Activated CD8-positive, alpha-beta memory T cell treated with anti-CD3 and anti-CD28 coated beads, Interleukin-2, amount 50 U/mL, for 1 hour (primary cell): ENCODE results near the gene SPON1.

Experiments
- DNase-seq: peaks from one replicate; pipeline ENCODE4 v3.0.0-alpha.2; 2020; ENCODE audit errors: extremely low read depth

Gene SPON1

DNA sequence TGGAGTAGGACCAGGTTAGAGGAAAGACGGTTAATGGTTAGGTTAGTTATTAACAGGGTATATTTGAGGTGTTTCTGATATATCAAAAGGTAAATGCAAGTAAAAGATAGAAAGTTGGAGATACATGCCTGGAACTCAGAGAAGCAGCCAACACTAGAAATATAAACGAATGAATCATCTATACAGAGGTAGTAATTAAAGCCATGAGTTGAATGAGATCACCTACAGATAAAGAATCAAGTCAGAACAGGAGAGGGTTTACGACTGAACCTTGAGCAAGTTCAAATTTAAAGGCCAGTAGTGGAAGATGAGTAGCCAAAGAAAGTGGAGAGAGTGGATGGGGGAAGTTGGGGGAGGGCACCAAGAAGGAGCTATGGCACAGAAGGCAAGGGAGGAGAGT lies 73.9 kb downstream of the SPON1 start:
- DNase-seq = no peak

- no peak for DNase-seq
Measured at GRCh38 chr11:14041040-14041439, 78.5 kb downstream of the SPON1 start.

- no peak for DNase-seq
Measured at GRCh38 chr11:14041565-14041964, 79.0 kb downstream of the SPON1 start.

GRCh38 chr11:14042686-14043465 lies 80.4 kb downstream of the SPON1 start:
- no peak for DNase-seq

DNA sequence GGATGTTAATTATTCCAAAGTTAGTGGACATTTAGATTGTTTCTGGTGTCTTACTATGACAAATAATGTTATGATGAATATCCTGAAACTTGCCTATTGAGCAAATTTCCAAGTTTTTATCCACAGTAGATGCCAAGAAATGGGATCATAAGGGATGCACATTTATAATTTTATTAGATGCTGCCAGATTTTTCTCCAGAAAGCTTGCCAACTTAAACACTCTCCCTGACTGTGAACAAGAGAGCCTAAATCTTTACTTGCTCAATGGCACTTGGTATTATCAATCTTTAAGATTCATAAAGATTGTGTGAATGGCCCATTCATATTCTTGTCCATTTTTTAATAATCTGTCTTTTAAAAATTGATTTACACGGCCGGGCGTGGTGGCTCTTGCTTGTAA lies 82.4 kb downstream of the SPON1 start:
- DNase-seq = no peak

DNA sequence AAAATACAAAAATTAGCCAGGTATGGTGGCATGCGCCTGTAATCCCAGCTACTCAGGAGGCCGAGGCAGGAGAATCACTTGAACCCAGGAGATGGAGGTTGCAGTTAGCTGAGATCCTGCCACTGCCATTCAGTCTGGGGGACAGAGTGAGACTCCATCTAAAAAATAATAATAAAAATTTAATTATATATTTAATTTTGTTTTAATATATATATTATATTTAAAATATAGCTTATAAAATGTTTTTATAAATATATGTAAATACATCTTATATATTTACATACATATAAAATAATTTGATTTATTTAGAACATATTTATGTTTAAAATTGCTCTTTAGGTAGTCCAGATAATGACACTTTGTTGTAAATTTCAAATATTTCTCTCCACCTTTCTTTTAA lies 82.9 kb downstream of the SPON1 start:
- no peak for DNase-seq

DNA sequence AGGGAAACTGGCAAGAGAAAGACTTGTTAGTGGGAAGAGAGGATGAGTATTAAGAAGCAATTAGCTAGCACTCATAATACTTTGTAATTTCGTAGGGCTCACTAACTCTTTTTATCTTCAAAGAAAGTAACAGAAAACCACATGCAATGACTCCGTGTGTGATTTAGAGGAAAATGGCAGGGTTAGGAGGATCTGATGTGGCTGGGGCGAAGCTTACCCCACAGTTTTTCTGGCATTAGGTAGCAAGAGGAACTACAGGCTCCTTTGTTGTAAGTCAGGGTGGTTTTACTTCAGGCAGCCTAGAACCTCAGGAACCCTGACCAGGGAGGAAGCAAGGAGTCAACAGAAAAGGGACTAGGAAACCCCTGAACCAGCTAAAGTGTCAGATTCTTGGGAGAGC lies 89.7 kb downstream of the SPON1 start:
- no peak for DNase-seq

GRCh38 chr11:14054116-14055107 lies 91.9 kb downstream of the SPON1 start:
- no peak for DNase-seq

GRCh38 chr11:14055936-14056335 lies 93.4 kb downstream of the SPON1 start:
- DNase-seq = no peak

- no peak for DNase-seq
Measured at GRCh38 chr11:14058061-14058460, 95.5 kb downstream of the SPON1 start.

GRCh38 chr11:14059491-14059890 lies 97.0 kb downstream of the SPON1 start:
- DNase-seq = no peak

- no peak for DNase-seq
Measured at GRCh38 chr11:14061721-14062120, 99.2 kb downstream of the SPON1 start.

DNA sequence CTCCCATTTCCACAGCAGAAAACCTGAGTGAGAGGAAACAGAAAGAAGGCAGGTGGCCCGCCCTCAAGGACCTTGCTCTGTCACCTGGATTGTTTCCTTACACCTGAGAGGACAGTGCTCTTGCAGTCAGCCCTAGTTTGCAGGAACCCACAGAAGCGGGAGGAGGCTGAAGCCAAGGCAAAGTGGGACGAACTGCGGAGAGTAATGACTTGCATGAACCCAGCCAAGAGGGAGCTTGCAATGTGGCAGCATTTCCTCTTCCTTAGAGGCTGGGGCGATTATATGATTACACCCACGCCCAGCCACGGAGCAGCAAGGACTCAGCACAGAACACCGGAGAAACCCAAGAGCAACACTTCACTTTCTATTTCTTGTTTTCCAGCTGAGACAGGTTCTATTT lies 102.6 kb downstream of the SPON1 start:
- no peak for DNase-seq

- DNase-seq = no peak
Measured at GRCh38 chr11:14065681-14066080, 103.2 kb downstream of the SPON1 start.

DNA sequence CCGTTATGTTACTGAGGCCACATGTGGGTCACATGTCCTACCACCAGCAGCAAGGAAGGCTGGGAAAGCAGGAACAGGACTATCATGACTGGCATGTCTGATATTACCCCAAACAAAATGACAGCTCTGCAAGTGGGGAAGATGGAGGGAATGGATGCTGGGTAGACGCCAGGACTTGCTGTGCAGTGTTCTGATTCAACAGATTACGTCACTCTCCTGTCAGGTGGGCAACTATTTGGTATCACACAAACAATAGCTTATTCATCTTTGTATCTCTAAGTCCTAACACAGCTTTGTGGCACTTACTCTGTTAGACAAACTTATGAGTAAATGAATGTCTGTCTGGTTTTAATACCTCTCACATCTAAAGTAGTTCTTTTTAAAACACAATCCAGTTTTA lies 105.2 kb downstream of the SPON1 start:
- DNase-seq = no peak

DNA sequence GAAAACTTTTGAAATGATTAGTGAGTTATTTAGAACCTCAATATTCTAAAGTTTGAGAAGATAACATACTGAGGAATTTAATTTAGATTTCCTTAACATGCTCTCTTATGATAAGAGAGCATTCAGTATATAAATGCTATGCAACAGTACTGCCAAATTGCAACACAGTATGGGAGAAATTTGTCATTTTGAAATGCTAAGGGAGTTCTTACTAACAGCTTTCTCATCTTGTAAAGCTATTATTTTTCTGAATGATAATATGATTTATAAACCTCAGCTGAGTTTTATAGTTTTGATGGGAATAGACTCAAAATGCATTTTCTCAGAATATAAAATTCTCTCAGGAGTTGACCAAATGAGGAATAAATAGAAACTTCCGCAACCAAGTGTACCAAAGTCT lies 108.4 kb downstream of the SPON1 start:
- no peak for DNase-seq

- no peak for DNase-seq
Measured at GRCh38 chr11:14073849-14074476, 111.4 kb downstream of the SPON1 start.

DNA sequence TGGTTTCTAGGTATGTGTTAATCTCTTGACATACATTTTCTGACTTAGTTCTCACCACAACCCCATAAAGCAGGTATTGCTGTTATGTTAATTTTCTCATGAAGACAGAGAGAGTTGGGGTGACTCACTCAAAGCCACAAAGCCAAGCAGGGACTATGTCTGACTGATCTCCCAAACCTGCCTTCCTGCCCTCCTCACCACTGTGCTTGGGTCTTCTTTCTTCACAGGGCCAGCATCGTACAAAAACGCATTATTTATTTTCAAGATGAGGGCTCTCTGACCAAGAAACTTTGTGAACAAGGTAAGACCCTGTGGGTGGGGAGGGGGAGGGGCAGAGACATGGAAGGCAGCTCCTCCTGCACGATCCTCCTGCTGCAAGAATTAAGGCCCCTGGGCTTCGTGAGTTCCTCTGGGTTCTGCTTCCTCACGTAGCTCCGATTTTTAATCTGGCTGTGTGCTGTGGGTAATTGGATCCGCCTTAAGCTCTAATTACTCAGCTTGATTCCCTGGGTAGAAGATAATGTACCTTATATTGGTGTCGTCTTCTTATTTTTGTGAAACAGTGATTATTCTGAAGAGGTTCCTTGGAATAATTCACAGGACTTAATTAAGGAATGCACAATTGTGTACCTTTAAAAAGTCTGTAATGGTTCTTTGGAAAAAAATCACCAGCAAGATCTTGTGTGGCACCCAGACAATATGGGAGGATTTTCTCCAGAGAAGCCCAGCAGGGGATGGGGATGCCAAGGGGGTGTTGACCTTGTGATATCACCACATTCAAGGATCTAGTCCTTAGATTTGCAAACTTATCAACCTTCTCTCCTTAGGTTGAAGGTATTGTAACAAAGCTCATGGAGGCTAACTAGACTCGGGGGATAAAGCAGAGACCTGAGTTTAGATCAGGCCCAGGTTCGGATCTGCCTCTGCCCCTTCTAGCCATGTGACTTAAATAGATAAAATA lies 112.9 kb downstream of the SPON1 start:
- DNase-seq = peak; percentile 51

GRCh38 chr11:14079011-14079410 lies 116.5 kb downstream of the SPON1 start:
- DNase-seq = no peak

GRCh38 chr11:14079797-14080196 lies 117.3 kb downstream of the SPON1 start:
- DNase-seq = no peak

- no peak for DNase-seq
Measured at GRCh38 chr11:14081581-14082231, 119.2 kb downstream of the SPON1 start.
